ENCODE measurements around the gene GPR158. TPM values are rescaled to one million over a fixed set of nuclear protein-coding genes. Genes with fewer than 3 reads are reported as not detected.

Gene GPR158
- total and polyA plus RNA-seq, 9 of the 15 experiments (the other 6 are each of a cell fraction or from before 2014, with no cell fraction given): 4.0 to 7.6 (median 5.0) TPM

- Histone ChIP-seq H3K4me2 (ENCODE audit: insufficient read depth, low read length) (no peak overlapping the region), H3K9me1 (ENCODE audit: control insufficient read depth, insufficient read depth, low read length) (no peaks in the 10 kb centered on the region), H3K27me3 (ENCODE audit: control insufficient read depth in 2 of 2, insufficient read depth in 2 of 2, low read length in 2 of 2) (no peaks in the 10 kb centered on the region), H3K79me2 (ENCODE audit: control insufficient read depth, insufficient read depth, low read length) (no peaks in the 10 kb centered on the region), H3K9me3 (replicated peaks; ENCODE audit: control insufficient read depth, insufficient read depth, low read depth, low read length) (no peaks in the 10 kb centered on the region), H3K36me3 (ENCODE audit: control insufficient read depth, insufficient read depth, low read length) (no peaks in the 10 kb centered on the region), H3K4me1 (replicated peaks in 1 of 2; ENCODE audit: control insufficient read depth in 2 of 2, insufficient read depth in 2 of 2, low read length in 2 of 2) (no peaks in the 10 kb centered on the region), H2AFZ (ENCODE audit: low read depth, low read length) (no peak overlapping the region), H3K4me3 (no peak overlapping the region), H3K9ac (ENCODE audit: insufficient read depth in 1 of 2, low read depth in 2 of 2, low read length in 2 of 2) (no peak overlapping the region), H4K20me1 (replicated peaks; ENCODE audit: control insufficient read depth, insufficient read depth, low read length) (no peaks in the 10 kb centered on the region), H3K27ac (ENCODE audit: extremely low read depth, low read depth, low read length) (no peak overlapping the region)
- TF ChIP-seq CBX8 (IDR thresholded peaks at IDR 0.05; ENCODE audit: borderline replicate concordance, extremely low read depth, low read depth, low read length, poor library complexity, severe bottlenecking) (no peak), SMAD1 (IDR thresholded peaks at IDR 0.05; ENCODE audit: low read depth, low read length, partially characterized antibody) (no peak), POLR2AphosphoS2 (IDR thresholded peaks at IDR 0.05; ENCODE audit: low read length) (no peak), CCAR2 (IDR thresholded peaks at IDR 0.05; ENCODE audit: low read depth, low read length) (no peak), TRIM24 (IDR thresholded peaks at IDR 0.05) (no peak)
- TF ChIP-seq, protein P1, sequence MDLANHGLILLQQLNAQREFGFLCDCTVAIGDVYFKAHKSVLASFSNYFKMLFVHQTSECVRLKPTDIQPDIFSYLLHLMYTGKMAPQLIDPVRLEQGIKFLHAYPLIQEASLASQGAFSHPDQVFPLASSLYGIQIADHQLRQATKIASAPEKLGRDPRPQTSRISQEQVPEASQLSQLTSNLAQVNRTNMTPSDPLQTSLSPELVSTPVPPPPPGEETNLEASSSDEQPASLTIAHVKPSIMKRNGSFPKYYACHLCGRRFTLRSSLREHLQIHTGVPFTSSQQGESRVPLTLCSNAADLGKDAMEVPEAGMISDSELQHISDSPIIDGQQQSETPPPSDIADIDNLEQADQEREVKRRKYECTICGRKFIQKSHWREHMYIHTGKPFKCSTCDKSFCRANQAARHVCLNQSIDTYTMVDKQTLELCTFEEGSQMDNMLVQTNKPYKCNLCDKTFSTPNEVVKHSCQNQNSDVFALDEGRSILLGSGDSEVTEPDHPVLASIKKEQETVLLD (IDR thresholded peaks at IDR 0.05): no peak
- TF ChIP-seq, protein P2, sequence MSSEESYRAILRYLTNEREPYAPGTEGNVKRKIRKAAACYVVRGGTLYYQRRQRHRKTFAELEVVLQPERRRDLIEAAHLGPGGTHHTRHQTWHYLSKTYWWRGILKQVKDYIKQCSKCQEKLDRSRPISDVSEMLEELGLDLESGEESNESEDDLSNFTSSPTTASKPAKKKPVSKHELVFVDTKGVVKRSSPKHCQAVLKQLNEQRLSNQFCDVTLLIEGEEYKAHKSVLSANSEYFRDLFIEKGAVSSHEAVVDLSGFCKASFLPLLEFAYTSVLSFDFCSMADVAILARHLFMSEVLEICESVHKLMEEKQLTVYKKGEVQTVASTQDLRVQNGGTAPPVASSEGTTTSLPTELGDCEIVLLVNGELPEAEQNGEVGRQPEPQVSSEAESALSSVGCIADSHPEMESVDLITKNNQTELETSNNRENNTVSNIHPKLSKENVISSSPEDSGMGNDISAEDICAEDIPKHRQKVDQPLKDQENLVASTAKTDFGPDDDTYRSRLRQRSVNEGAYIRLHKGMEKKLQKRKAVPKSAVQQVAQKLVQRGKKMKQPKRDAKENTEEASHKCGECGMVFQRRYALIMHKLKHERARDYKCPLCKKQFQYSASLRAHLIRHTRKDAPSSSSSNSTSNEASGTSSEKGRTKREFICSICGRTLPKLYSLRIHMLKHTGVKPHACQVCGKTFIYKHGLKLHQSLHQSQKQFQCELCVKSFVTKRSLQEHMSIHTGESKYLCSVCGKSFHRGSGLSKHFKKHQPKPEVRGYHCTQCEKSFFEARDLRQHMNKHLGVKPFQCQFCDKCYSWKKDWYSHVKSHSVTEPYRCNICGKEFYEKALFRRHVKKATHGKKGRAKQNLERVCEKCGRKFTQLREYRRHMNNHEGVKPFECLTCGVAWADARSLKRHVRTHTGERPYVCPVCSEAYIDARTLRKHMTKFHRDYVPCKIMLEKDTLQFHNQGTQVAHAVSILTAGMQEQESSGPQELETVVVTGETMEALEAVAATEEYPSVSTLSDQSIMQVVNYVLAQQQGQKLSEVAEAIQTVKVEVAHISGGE (CRISPR knock-in tag; IDR thresholded peaks at IDR 0.05): no peak
- in situ Hi-C loops (cut with MboI): no loop called here
- ChIA-PET CTCF (ENCODE audit: low intra/inter-chr PET ratio) (no interaction called here), POLR2A (no interaction called here)
- WGBS (ENCODE audit: insufficient coverage, low coverage, missing lambda C conversion rate): 6% methylated on average over 2 of the region's 2 CpGs
- BruUV-seq (replicated peaks): no TSS peak
- DNase-seq (ENCODE audit: extremely low read depth in 1 of 4, low spot score in 3 of 4) (no peak), ATAC-seq (no peak), FAIRE-seq (no peak)
- intact Hi-C loops (cut with micrococcal nuclease): no loop called here
Observed at GRCh38 chr10:25417611-25418010, 242.8 kb downstream of the GPR158 start.
